Measurements from ENCODE around the gene ALX3. TPM values are rescaled to one million over a fixed set of nuclear protein-coding genes. Genes with fewer than 3 reads are reported as not detected.

ALX3 gene
- total and polyA plus RNA-seq, 10 of the 15 experiments (the other 5 are each of a cell fraction or from before 2014, with no cell fraction given), result not detected

DNA sequence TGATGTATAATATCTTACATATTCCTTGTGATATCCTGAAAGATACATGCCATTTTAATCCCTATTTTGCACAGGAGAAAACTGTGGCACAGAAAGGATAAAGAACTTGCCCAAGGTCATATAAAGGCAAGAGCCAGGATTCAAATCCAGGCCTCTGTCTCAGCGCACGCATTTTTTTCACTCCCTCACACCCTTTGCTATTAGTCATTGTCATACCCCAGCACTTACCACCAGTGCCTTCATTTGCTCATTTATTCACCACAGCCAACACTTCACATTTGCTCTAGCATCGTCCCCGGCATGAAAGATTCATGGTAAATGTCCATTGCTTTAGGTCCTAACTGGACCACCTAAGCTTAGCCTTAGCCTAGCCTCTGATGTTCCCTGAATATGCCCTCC, 14.2 kb downstream of the ALX3 start:
- Histone ChIP-seq H3K36me3 (ENCODE audit: control insufficient read depth in 2 of 2, insufficient read depth in 2 of 2, low read length in 1 of 2) (peaks cover 15 to 27% of the 10 kb centered on the region in 2 experiments), H2AFZ (ENCODE audit: control insufficient read depth, low read depth, low read length) (no peak overlapping the region), H3K4me2 (ENCODE audit: control insufficient read depth, insufficient read depth) (no peak overlapping the region), H3K27me3 (replicated peaks in 1 of 2; ENCODE audit: control insufficient read depth in 2 of 2, insufficient read depth in 2 of 2, low read length in 1 of 2) (no peaks in the 10 kb centered on the region), H3K9me3 (replicated peaks; ENCODE audit: control insufficient read depth, insufficient read depth, low read length) (no peaks in the 10 kb centered on the region), H3K9ac (ENCODE audit: control insufficient read depth, insufficient read depth, low read length) (no peak overlapping the region), H3K4me3 (no peak overlapping the region), H3K27ac (ENCODE audit: control insufficient read depth, insufficient read depth) (no peak overlapping the region), H3K4me1 (ENCODE audit: control insufficient read depth, insufficient read depth, low read length) (no peaks in the 10 kb centered on the region), H4K20me1 (ENCODE audit: control insufficient read depth, insufficient read depth) (no peaks in the 10 kb centered on the region), H3K79me2 (ENCODE audit: control insufficient read depth, insufficient read depth, low read length) (no peaks in the 10 kb centered on the region)
- POLR2A ChIA-PET, result no interaction called here
- BruUV-seq (replicated peaks), result no TSS peak
- intact Hi-C loops (cut with micrococcal nuclease; ENCODE audit: unreplicated experiment), result no loop called here
- WGBS (ENCODE audit: insufficient coverage, insufficient replicate concordance, low lambda C conversion rate, missing lambda C conversion rate), result 62% methylated on average over 4 of the region's 4 CpGs
- no peak for ATAC-seq
- DNase-seq (ENCODE audit: low read depth, low spot score), result no peak
- RAD21 ChIA-PET (ENCODE audit: unreplicated experiment), result no interaction called here
- in situ Hi-C loops (cut with MboI), result no loop called here
- CTCF ChIA-PET, result interaction anchor here (0.9 to 6.9 kb wide), 5 partner anchors 20 to 416 kb away, joined by 3 to 57 read pairs (median 3); partner anchors contain the start of gene STRIP1
- SMC1A ChIA-PET (ENCODE audit: uncharacterized antibody, unreplicated experiment), result interaction anchor here (1.5 kb wide), 1 partner anchor 49 kb away, joined by 5 read pairs; no protein-coding TSS in a partner anchor
- FAIRE-seq, result no peak
- TF ChIP-seq TARDBP (IDR thresholded peaks at IDR 0.05; ENCODE audit: borderline replicate concordance) (no peak), IRF4 (IDR thresholded peaks at IDR 0.05; ENCODE audit: low read depth, low read length) (no peak), FOXM1 (IDR thresholded peaks at IDR 0.05; ENCODE audit: low read depth, low read length) (no peak), FOXK2 (IDR thresholded peaks at IDR 0.05) (no peak), JUNB (IDR thresholded peaks at IDR 0.05) (no peak), IKZF1 (conservative IDR thresholded peaks at IDR 0.05) (no peak), YY1 (IDR thresholded peaks at IDR 0.05; ENCODE audit: low read depth, low read length) (no peak), IKZF2 (IDR thresholded peaks at IDR 0.05) (no peak), HDAC2 (IDR thresholded peaks at IDR 0.05) (no peak), ASH2L (IDR thresholded peaks at IDR 0.05; ENCODE audit: borderline replicate concordance, low read depth) (no peak)
- TF ChIP-seq, protein P1, sequence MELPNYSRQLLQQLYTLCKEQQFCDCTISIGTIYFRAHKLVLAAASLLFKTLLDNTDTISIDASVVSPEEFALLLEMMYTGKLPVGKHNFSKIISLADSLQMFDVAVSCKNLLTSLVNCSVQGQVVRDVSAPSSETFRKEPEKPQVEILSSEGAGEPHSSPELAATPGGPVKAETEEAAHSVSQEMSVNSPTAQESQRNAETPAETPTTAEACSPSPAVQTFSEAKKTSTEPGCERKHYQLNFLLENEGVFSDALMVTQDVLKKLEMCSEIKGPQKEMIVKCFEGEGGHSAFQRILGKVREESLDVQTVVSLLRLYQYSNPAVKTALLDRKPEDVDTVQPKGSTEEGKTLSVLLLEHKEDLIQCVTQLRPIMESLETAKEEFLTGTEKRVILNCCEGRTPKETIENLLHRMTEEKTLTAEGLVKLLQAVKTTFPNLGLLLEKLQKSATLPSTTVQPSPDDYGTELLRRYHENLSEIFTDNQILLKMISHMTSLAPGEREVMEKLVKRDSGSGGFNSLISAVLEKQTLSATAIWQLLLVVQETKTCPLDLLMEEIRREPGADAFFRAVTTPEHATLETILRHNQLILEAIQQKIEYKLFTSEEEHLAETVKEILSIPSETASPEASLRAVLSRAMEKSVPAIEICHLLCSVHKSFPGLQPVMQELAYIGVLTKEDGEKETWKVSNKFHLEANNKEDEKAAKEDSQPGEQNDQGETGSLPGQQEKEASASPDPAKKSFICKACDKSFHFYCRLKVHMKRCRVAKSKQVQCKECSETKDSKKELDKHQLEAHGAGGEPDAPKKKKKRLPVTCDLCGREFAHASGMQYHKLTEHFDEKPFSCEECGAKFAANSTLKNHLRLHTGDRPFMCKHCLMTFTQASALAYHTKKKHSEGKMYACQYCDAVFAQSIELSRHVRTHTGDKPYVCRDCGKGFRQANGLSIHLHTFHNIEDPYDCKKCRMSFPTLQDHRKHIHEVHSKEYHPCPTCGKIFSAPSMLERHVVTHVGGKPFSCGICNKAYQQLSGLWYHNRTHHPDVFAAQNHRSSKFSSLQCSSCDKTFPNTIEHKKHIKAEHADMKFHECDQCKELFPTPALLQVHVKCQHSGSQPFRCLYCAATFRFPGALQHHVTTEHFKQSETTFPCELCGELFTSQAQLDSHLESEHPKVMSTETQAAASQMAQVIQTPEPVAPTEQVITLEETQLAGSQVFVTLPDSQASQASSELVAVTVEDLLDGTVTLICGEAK (IDR thresholded peaks at IDR 0.05; ENCODE audit: borderline replicate concordance), result no peak
- TF ChIP-seq, protein P2, sequence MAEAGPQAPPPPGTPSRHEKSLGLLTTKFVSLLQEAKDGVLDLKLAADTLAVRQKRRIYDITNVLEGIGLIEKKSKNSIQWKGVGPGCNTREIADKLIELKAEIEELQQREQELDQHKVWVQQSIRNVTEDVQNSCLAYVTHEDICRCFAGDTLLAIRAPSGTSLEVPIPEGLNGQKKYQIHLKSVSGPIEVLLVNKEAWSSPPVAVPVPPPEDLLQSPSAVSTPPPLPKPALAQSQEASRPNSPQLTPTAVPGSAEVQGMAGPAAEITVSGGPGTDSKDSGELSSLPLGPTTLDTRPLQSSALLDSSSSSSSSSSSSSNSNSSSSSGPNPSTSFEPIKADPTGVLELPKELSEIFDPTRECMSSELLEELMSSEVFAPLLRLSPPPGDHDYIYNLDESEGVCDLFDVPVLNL (IDR thresholded peaks at IDR 0.05; ENCODE audit: low read depth, low read length), result no peak
- TF ChIP-seq, protein P3, sequence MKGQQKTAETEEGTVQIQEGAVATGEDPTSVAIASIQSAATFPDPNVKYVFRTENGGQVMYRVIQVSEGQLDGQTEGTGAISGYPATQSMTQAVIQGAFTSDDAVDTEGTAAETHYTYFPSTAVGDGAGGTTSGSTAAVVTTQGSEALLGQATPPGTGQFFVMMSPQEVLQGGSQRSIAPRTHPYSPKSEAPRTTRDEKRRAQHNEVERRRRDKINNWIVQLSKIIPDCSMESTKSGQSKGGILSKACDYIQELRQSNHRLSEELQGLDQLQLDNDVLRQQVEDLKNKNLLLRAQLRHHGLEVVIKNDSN (IDR thresholded peaks at IDR 0.05; ENCODE audit: borderline replicate concordance, extremely low read length, insufficient read depth, low read depth, low read length), result no peak
- TF ChIP-seq, protein P4, sequence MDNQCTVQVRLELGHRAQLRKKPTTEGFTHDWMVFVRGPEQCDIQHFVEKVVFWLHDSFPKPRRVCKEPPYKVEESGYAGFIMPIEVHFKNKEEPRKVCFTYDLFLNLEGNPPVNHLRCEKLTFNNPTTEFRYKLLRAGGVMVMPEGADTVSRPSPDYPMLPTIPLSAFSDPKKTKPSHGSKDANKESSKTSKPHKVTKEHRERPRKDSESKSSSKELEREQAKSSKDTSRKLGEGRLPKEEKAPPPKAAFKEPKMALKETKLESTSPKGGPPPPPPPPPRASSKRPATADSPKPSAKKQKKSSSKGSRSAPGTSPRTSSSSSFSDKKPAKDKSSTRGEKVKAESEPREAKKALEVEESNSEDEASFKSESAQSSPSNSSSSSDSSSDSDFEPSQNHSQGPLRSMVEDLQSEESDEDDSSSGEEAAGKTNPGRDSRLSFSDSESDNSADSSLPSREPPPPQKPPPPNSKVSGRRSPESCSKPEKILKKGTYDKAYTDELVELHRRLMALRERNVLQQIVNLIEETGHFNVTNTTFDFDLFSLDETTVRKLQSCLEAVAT (IDR thresholded peaks at IDR 0.05), result no peak
- TF ChIP-seq, protein P5, sequence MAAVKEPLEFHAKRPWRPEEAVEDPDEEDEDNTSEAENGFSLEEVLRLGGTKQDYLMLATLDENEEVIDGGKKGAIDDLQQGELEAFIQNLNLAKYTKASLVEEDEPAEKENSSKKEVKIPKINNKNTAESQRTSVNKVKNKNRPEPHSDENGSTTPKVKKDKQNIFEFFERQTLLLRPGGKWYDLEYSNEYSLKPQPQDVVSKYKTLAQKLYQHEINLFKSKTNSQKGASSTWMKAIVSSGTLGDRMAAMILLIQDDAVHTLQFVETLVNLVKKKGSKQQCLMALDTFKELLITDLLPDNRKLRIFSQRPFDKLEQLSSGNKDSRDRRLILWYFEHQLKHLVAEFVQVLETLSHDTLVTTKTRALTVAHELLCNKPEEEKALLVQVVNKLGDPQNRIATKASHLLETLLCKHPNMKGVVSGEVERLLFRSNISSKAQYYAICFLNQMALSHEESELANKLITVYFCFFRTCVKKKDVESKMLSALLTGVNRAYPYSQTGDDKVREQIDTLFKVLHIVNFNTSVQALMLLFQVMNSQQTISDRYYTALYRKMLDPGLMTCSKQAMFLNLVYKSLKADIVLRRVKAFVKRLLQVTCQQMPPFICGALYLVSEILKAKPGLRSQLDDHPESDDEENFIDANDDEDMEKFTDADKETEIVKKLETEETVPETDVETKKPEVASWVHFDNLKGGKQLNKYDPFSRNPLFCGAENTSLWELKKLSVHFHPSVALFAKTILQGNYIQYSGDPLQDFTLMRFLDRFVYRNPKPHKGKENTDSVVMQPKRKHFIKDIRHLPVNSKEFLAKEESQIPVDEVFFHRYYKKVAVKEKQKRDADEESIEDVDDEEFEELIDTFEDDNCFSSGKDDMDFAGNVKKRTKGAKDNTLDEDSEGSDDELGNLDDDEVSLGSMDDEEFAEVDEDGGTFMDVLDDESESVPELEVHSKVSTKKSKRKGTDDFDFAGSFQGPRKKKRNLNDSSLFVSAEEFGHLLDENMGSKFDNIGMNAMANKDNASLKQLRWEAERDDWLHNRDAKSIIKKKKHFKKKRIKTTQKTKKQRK (IDR thresholded peaks at IDR 0.05; ENCODE audit: low read depth, low read length), result no peak

Measured in GM12878 (cell line).